HG03135 (cell line): ENCODE measurements around the gene GABPB1.
"Not testable (repeated sequence)": the region's sequence is repeated elsewhere in the genome, so short reads cannot be mapped to it uniquely, and the experiment has no call there.

Experiments used
- ATAC-seq: cut with Tn5 transposase; IDR thresholded peaks from one replicate; pipeline ENCODE4 v1.9.1; 2021; ENCODE audit warnings: mild to moderate bottlenecking, moderate library complexity; ENCODE audit not compliant: unreplicated experiment

Gene GABPB1

GRCh38 chr15:50354838-50355618, at the start of gene GABPB1:
GABPB1 (minus strand) TSS chr15:50355198; CDS start chr15:50309798, 45,400 bp downstream.
- ATAC-seq, result peak; percentile 47

DNA sequence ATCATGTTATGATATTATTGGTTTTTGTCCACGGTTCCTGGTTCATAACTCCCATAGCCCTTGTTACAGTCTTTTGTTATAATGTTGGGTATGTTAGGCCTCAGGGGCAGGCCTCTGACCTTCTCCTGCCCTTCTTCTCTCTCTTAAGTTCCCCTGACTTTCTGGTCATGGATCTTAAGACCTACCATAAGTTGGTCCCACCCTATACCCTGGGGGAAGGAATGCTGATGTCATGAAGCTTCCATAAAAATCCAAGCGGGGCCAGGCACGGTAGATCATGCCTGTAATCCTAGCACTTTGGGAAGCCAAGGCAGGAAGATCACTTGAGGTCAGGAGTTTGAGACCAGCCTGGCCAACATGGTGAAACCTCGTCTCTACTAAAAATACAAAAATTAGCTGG, 36.6 kb upstream of the GABPB1 start:
- ATAC-seq, result not testable (repeated sequence)

DNA sequence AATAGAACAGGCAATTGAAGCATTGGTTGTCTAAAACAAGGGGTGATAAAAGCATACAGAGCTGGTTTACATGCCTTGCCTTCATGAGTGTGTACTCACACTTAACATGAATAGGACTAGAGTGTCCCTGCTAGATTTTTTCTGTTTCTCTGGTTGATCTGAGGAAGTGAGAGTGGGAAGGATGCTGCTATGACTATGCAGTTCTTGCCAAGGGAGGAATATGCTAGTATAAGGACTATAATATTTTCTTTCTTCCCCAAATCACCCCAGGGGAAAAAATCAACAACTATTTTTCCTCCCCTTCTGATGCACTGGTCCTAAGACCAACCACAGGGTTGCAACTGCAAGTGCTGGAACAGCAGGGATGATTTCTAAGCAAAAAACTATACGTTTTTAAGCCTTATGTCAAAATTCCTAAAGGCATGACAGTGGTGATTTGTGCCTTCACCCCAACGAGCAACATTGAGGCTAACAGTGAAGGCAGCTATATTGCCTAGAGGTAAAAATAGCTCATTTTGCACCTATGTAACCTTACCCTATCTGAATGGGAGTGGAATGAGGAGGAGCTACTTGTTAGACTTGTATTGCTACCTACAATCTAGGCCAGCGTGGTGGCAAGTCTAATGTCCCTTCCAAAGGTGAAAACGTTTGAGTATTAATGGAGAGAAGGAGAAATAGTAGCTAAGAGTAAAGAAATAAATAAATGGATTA, 35.7 kb upstream of the GABPB1 start:
- peak; percentile 58 for ATAC-seq

DNA sequence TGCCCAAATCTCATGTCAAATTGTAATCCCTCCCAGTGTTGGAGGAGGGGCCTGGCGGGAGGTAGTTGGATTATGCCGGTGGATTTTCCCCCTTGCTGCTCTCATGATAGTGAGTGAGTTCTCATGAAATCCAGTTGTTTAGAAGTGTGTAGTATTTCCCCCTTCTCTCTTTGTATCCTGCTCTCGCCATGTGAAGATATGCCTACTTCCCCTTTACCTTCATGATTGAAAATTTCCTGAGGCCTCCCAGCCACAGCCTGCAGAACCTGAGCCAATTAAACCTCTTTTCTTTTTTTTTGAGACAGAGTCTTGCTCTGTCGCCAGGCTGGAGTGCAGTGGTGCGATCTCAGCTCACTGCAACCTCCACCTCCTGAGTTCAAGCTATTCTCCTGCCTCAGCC, 27.4 kb upstream of the GABPB1 start:
- not testable (repeated sequence) for ATAC-seq

- no peak for ATAC-seq
These were observed 26.4 kb upstream of the GABPB1 start for GRCh38 chr15:50381438-50381837.

GRCh38 chr15:50380089-50380488, 25.1 kb upstream of the GABPB1 start:
- no peak for ATAC-seq

GRCh38 chr15:50379413-50379812, 24.4 kb upstream of the GABPB1 start:
- not testable (repeated sequence) for ATAC-seq

- ATAC-seq, result no peak
These were observed 23.8 kb upstream of the GABPB1 start for GRCh38 chr15:50378776-50379175.

DNA sequence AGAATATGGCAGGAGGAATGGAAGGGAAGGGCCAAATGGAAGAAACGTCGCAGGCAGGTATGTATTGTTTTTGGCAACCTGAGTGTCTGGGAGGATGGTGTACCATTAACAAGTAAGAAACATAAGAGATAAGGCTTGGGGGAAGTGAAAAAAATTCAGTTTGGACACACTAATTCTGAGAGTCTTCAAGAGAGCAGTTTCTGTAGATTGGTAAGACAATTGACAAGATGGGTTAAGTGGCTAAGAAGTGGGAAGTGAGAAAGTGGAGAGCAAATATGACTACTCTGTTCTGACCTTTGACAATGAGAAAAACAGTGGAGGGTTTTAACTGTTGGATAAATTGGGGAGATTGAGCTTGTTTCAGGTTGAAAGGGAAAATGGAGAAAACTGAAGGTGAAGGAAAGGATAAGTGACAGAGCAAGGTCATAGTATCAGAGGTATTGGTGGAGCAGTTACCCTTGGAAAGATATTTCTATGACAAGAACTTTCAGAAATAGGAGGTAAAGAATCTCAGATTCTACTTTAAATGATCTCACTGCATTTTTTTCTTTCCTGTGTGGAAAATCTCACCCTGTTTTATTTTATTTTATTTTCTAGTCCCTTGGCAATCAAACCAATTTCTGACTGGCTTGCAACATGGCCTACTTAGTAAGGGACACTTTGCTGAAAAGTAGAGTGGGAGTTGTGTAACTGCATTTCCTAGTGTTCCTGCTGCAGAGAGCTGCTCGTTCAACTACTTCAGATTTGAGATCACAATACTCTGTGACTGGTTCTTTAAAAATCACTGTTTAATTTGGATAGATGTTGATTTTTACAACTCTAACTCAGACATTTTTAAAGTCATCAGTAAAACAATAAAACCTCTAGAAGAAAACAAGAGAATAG, 23.1 kb upstream of the GABPB1 start:
- ATAC-seq, result peak; percentile 97

DNA sequence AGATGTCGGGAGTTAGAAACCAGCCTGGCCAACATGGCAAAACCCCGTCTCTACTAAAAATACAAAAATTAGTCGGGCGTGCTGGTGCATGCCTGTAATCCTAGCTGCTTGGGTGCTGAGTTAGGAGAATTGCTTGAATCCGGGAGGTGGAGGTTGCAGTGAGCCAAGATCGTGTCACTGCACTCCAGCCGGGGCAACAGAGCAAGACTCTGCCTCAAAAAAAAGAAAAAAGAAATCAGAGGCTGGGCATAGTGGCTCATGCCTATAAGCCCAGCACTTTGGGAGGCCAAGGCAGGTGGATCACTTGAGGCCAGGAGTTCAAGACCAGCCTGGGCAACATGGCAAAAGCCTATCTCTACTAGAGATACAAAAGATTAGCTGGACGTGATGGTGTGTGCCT, 14.6 kb upstream of the GABPB1 start:
- ATAC-seq, result not testable (repeated sequence)

- ATAC-seq, result no peak
These were observed 11.0 kb upstream of the GABPB1 start for GRCh38 chr15:50365971-50366370.

- no peak for ATAC-seq
These were observed 10.6 kb upstream of the GABPB1 start for GRCh38 chr15:50365570-50365969.

- ATAC-seq, result no peak
These were observed 8.6 kb upstream of the GABPB1 start for GRCh38 chr15:50363612-50364011.

DNA sequence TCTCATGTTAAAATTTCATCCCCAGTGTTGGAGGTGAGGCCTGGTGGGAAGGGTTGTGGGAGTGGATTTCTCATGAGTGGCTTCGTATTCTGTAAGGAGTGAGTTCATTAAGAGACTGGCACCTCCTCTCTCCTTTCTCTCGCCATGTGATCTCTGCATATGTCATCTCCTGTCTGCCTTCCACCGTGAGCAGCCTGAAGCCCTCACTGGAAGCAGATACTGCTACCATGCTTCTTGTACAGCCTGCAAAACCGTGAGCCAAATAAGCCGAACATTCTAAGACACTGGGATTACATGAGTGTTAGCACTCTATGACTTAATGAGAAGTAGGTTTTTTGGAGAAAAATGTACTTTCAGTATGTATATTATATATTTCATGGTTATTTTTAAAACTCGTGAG, 6.8 kb upstream of the GABPB1 start:
- ATAC-seq, result no peak

GRCh38 chr15:50358845-50359244, 3.8 kb upstream of the GABPB1 start:
- no peak for ATAC-seq

- ATAC-seq, result no peak
These were observed 982 bp upstream of the GABPB1 start for GRCh38 chr15:50355980-50356379.

- no peak for ATAC-seq
These were observed 564 bp upstream of the GABPB1 start for GRCh38 chr15:50355619-50355905.

DNA sequence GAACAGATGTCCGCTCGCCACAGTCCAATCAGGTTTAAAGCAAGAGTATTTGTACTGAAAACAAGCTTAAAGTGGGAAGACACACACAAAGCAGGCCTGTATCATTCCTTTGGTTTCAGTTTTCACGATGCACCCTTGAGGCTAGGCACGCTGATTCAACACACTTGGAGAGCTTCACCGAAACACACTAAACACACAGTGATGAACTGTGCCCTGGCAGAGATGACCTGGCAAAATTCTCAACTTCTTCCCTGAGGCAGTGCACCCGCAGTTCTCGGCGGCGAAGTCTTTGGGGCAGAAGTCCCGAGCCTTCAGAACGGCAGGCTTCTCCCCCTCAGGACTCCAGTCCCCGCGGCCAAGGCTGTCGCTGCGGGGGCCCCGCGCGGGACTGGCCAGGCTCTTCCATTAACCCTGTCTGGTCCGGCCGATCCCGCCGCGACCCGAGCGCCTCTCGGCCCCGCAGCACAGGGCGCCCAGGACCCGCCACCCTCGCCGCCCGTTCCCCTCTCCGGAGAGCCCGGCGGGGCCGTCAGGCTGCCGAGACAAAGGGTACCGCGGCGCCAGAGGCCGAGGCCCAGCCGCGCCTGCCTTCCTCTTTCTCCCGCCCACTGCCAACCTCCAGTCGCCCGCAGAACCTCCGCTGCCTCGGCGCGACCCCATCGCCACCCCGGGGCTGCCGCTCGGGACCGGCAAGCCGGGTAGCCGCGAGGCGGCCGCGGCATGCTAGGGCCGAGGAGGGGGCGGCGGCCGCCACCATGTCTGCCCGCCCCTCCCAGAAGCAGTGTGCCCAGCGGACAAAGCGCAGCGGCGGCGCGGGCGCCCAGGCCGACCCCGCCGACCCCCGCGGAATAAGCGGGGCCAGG, 792 bp downstream of the GABPB1 start:
- peak; percentile 30 for ATAC-seq

GRCh38 chr15:50353251-50353974, 1.6 kb downstream of the GABPB1 start:
- peak; percentile 2 for ATAC-seq

DNA sequence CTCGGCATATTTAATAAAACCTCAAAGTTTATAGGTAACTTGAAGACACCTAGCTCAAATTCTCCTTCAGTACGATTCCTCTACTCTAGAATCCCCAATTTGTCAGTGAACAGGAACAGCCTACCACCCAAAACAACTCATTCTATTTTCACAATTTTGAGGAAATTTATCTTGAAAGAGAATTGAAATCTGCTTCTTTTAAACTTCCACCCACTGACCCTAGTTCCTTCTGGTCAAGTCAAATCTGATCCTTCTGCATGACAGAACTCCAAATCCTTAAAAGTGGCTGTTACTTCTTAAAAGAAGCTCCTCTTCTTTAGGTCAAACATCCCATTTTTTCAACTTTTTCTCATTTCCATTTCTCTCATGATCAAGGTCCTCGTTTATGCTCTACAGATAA, 4.4 kb downstream of the GABPB1 start:
- no peak for ATAC-seq
